GM12878 (cell line): ENCODE data around the gene FANCC.

ENCODE experiments used
- DPF2 ChIP-seq: fragments of 450-650 bp; IDR thresholded peaks from 2 replicates; pipeline ENCODE4 v1.6.1; 2017; ENCODE audit warnings: mild to moderate bottlenecking
- RAD21 ChIP-seq: IDR thresholded peaks from 2 replicates; pipeline ENCODE4 v1.6.1; 2011; ENCODE audit warnings: mild to moderate bottlenecking, low read depth, low read length, moderate library complexity; ENCODE audit not compliant: insufficient read depth
- YY1 ChIP-seq: IDR thresholded peaks from 2 replicates; pipeline ENCODE4 v1.6.1; 2011; ENCODE audit warnings: low read depth, mild to moderate bottlenecking, low read length
- ZNF24 ChIP-seq: fragments of 450-650 bp; IDR thresholded peaks from 2 replicates; pipeline ENCODE4 v1.6.1; 2017; ENCODE audit warnings: antibody characterized with exemption, mild to moderate bottlenecking
- TF ChIP-seq, protein P1 (sequence below), 3 experiments: IDR thresholded peaks in 2 of 3; conservative IDR thresholded peaks in 1 of 3; 2 replicates each; pipeline ENCODE4 v1.5.1; 2011; ENCODE audit warnings: low read depth in 3 of 3, low read length in 3 of 3, mild to moderate bottlenecking in 3 of 3, control low read depth in 2 of 3, moderate library complexity in 2 of 3, inconsistent platforms in 1 of 3, mixed read lengths in 1 of 3; ENCODE audit not compliant: control insufficient read depth in 2 of 3, insufficient read depth in 1 of 3; ENCODE audit errors: extremely low read depth in 1 of 3
- TF ChIP-seq, protein P2 (sequence below): fragments of 450-650 bp; formaldehyde crosslinking; IDR thresholded peaks from 2 replicates; pipeline ENCODE4 v1.4.0; 2022; ENCODE audit warnings: mild to moderate bottlenecking, moderate library complexity

- TF ChIP-seq, protein P1, sequence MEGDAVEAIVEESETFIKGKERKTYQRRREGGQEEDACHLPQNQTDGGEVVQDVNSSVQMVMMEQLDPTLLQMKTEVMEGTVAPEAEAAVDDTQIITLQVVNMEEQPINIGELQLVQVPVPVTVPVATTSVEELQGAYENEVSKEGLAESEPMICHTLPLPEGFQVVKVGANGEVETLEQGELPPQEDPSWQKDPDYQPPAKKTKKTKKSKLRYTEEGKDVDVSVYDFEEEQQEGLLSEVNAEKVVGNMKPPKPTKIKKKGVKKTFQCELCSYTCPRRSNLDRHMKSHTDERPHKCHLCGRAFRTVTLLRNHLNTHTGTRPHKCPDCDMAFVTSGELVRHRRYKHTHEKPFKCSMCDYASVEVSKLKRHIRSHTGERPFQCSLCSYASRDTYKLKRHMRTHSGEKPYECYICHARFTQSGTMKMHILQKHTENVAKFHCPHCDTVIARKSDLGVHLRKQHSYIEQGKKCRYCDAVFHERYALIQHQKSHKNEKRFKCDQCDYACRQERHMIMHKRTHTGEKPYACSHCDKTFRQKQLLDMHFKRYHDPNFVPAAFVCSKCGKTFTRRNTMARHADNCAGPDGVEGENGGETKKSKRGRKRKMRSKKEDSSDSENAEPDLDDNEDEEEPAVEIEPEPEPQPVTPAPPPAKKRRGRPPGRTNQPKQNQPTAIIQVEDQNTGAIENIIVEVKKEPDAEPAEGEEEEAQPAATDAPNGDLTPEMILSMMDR (IDR thresholded peaks at IDR 0.05 in 2 of 3, conservative IDR thresholded peaks at IDR 0.05 in 1 of 3; ENCODE audit: control insufficient read depth in 2 of 3, extremely low read depth in 1 of 3, insufficient read depth in 1 of 3, low read depth in 3 of 3, low read length in 3 of 3), result no peak
- TF ChIP-seq YY1 (no peak), ZNF24 (no peak), DPF2 (no peak), RAD21 (no peak)
- TF ChIP-seq, protein P2, sequence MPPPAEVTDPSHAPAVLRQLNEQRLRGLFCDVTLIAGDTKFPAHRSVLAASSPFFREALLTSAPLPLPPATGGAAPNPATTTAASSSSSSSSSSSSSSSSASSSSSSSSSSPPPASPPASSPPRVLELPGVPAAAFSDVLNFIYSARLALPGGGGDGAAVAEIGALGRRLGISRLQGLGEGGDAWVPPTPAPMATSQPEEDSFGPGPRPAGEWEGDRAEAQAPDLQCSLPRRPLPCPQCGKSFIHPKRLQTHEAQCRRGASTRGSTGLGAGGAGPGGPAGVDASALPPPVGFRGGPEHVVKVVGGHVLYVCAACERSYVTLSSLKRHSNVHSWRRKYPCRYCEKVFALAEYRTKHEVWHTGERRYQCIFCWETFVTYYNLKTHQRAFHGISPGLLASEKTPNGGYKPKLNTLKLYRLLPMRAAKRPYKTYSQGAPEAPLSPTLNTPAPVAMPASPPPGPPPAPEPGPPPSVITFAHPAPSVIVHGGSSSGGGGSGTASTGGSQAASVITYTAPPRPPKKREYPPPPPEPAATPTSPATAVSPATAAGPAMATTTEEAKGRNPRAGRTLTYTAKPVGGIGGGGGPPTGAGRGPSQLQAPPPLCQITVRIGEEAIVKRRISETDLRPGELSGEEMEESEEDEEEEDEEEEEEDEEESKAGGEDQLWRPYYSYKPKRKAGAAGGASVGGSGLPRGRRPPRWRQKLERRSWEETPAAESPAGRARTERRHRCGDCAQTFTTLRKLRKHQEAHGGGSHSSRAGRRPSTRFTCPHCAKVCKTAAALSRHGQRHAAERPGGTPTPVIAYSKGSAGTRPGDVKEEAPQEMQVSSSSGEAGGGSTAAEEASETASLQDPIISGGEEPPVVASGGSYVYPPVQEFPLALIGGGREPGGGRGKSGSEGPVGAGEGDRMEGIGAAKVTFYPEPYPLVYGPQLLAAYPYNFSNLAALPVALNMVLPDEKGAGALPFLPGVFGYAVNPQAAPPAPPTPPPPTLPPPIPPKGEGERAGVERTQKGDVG (CRISPR knock-in tag), result no peak
These were observed 25.3 kb downstream of the FANCC start for GRCh38 chr9:95292226-95292625.
